Measurements from ENCODE around the gene SMAD1. TPM values are rescaled to one million over a fixed set of nuclear protein-coding genes. Genes with fewer than 3 reads are reported as not detected.

Gene SMAD1
- total RNA-seq, 1 donor from 2014 or later: 40.8 TPM

- DNase-seq (ENCODE audit: low read depth): no peak
- Histone ChIP-seq H3K36me3 (ENCODE audit: control insufficient read depth, insufficient read depth, low read length) (peaks cover 2% of the 10 kb centered on the region), H3K4me3 (ENCODE audit: low read depth, low read length) (no peak overlapping the region), H3K27me3 (ENCODE audit: control insufficient read depth, insufficient read depth, low read length) (no peaks in the 10 kb centered on the region)
- TF ChIP-seq CTCF (IDR thresholded peaks at IDR 0.05; ENCODE audit: insufficient read depth, low read length, poor library complexity, severe bottlenecking): no peak
Observed at GRCh38 chr4:145545031-145545430, 63.4 kb downstream of the SMAD1 start.

GRCh38 chr4:145545538-145546174, 64.0 kb downstream of the SMAD1 start:
- DNase-seq (ENCODE audit: low read depth): peak; percentile 91
- no peak for TF ChIP-seq CTCF (IDR thresholded peaks at IDR 0.05; ENCODE audit: insufficient read depth, low read length, poor library complexity, severe bottlenecking)
- Histone ChIP-seq H3K36me3 (ENCODE audit: control insufficient read depth, insufficient read depth, low read length) (peaks cover 2% of the 10 kb centered on the region), H3K27me3 (ENCODE audit: control insufficient read depth, insufficient read depth, low read length) (no peaks in the 10 kb centered on the region), H3K4me3 (ENCODE audit: low read depth, low read length) (no peak overlapping the region)

- peaks cover 2% of the 10 kb centered on the region for H3K36me3 ChIP-seq (ENCODE audit: control insufficient read depth, insufficient read depth, low read length)
- no peaks in the 10 kb centered on the region for H3K27me3 ChIP-seq (ENCODE audit: control insufficient read depth, insufficient read depth, low read length)
- no peak overlapping the region for H3K4me3 ChIP-seq (ENCODE audit: low read depth, low read length)
- DNase-seq (ENCODE audit: low read depth): no peak
- no peak for TF ChIP-seq CTCF (IDR thresholded peaks at IDR 0.05; ENCODE audit: insufficient read depth, low read length, poor library complexity, severe bottlenecking)
Observed at GRCh38 chr4:145546175-145546915, 64.7 kb downstream of the SMAD1 start.

- H3K4me3 ChIP-seq (ENCODE audit: low read depth, low read length): no peak overlapping the region
- H3K36me3 ChIP-seq (ENCODE audit: control insufficient read depth, insufficient read depth, low read length): peaks cover 3% of the 10 kb centered on the region
- no peak for TF ChIP-seq CTCF (IDR thresholded peaks at IDR 0.05; ENCODE audit: insufficient read depth, low read length, poor library complexity, severe bottlenecking)
- H3K27me3 ChIP-seq (ENCODE audit: control insufficient read depth, insufficient read depth, low read length): no peaks in the 10 kb centered on the region
- no peak for DNase-seq (ENCODE audit: low read depth)
Observed at GRCh38 chr4:145551660-145552059, 70.0 kb downstream of the SMAD1 start.

GRCh38 chr4:145552181-145552822, 70.6 kb downstream of the SMAD1 start:
- no peak for TF ChIP-seq CTCF (IDR thresholded peaks at IDR 0.05; ENCODE audit: insufficient read depth, low read length, poor library complexity, severe bottlenecking)
- H3K27me3 ChIP-seq (ENCODE audit: control insufficient read depth, insufficient read depth, low read length): no peaks in the 10 kb centered on the region
- H3K36me3 ChIP-seq (ENCODE audit: control insufficient read depth, insufficient read depth, low read length): peaks cover 3% of the 10 kb centered on the region
- no peak overlapping the region for H3K4me3 ChIP-seq (ENCODE audit: low read depth, low read length)
- DNase-seq (ENCODE audit: low read depth): no peak

All from kidney epithelial cell (primary cell).